Natural killer cell (primary cell): Measurements from ENCODE around the gene RPS21. TPM values are rescaled to one million over a fixed set of nuclear protein-coding genes. Genes with fewer than 3 reads are reported as not detected.

Source experiments
- ATAC-seq, 3 donors: fragments of 150-1000 bp in 2 of 3; fragments of 200-7000 bp in 1 of 3; cut with Tn5 transposase; 1 replicate in 1 of 3; 2 replicates in 2 of 3; pipeline ENCODE4 v1.10.0; 2021; ENCODE audit warnings: mild to moderate bottlenecking in 2 of 3, moderate library complexity in 2 of 3
- DNase-seq, 2 donors: peaks; one replicate each; pipeline versions ENCODE4 v3.0.0 to v3.0.0-alpha.2; 2013 to 2021; ENCODE audit warnings: mixed read lengths in 1 of 2
- H3K27ac ChIP-seq: one replicate; pipeline ENCODE4 v1.5.1; 2013; ENCODE audit warnings: mild to moderate bottlenecking, low read length
- H3K27me3 ChIP-seq: one replicate; pipeline ENCODE4 v1.6.1; 2013; ENCODE audit warnings: low read length; ENCODE audit not compliant: control insufficient read depth, insufficient read depth
- H3K36me3 ChIP-seq: one replicate; pipeline ENCODE4 v1.6.1; 2013; ENCODE audit warnings: low read length; ENCODE audit not compliant: control insufficient read depth, insufficient read depth
- H3K4me1 ChIP-seq: one replicate; pipeline ENCODE4 v1.6.1; 2013; ENCODE audit warnings: low read length; ENCODE audit not compliant: control insufficient read depth, insufficient read depth
- H3K4me3 ChIP-seq: one replicate; pipeline ENCODE4 v1.5.1; 2013; ENCODE audit warnings: low read length
- H3K9me3 ChIP-seq: one replicate; pipeline ENCODE4 v1.6.1; 2013; ENCODE audit warnings: low read length; ENCODE audit not compliant: control insufficient read depth, insufficient read depth
- H3K27ac Mint-ChIP-seq, 2 donors: one replicate each; pipeline ENCODE4 v1.8.0; 2022; ENCODE audit warnings: mild to moderate bottlenecking in 2 of 2, mixed read lengths in 2 of 2, moderate library complexity in 1 of 2
- H3K27me3 Mint-ChIP-seq, 2 donors: one replicate each; pipeline ENCODE4 v1.8.0; 2022; ENCODE audit warnings: low read depth in 2 of 2, mixed read lengths in 2 of 2
- H3K36me3 Mint-ChIP-seq: one replicate; pipeline ENCODE4 v1.8.0; 2022; ENCODE audit warnings: mixed read lengths
- H3K4me1 Mint-ChIP-seq, 2 donors: one replicate each; pipeline ENCODE4 v1.8.0; 2022; ENCODE audit warnings: mixed read lengths in 2 of 2
- H3K4me3 Mint-ChIP-seq: one replicate; pipeline ENCODE4 v1.8.0; 2022; ENCODE audit warnings: mild to moderate bottlenecking, moderate library complexity, mixed read lengths
- H3K9me3 Mint-ChIP-seq, 2 donors: one replicate each; pipeline ENCODE4 v1.8.0; 2022; ENCODE audit warnings: mixed read lengths in 2 of 2
- WGBS: methylation state at CpG from one replicate; pipeline ENCODE4 v1.1.7; 2013; ENCODE audit warnings: missing lambda C conversion rate; ENCODE audit not compliant: insufficient coverage; 5-methylcytosine and 5-hydroxymethylcytosine counted together
- intact Hi-C: fragments of 100-400 bp; cut with micrococcal nuclease; formaldehyde crosslinking; loops from one replicate; pipeline ENCODE4 v1.14.2; 2022
- total RNA-seq, 4 donors: library from RNA; stranded (reverse); fragments of 120-200 nt in 1 of 4; gene quantifications; one replicate each; pipeline versions ENCODE4 v1.2.3 to v1.2.4, GENCODE V29; 2013 to 2022
- TF ChIP-seq, protein P1 (sequence below): fragments of 200-600 bp; IDR thresholded peaks from one replicate; pipeline ENCODE4 v1.8.0; 2022; ENCODE audit warnings: antibody characterized with exemption

RPS21 gene
- total RNA-seq, 3 donors from 2014 or later (not counting 1 experiment from before 2014, with no cell fraction given), result 887 to 1,244 (median 1,112) TPM

DNA sequence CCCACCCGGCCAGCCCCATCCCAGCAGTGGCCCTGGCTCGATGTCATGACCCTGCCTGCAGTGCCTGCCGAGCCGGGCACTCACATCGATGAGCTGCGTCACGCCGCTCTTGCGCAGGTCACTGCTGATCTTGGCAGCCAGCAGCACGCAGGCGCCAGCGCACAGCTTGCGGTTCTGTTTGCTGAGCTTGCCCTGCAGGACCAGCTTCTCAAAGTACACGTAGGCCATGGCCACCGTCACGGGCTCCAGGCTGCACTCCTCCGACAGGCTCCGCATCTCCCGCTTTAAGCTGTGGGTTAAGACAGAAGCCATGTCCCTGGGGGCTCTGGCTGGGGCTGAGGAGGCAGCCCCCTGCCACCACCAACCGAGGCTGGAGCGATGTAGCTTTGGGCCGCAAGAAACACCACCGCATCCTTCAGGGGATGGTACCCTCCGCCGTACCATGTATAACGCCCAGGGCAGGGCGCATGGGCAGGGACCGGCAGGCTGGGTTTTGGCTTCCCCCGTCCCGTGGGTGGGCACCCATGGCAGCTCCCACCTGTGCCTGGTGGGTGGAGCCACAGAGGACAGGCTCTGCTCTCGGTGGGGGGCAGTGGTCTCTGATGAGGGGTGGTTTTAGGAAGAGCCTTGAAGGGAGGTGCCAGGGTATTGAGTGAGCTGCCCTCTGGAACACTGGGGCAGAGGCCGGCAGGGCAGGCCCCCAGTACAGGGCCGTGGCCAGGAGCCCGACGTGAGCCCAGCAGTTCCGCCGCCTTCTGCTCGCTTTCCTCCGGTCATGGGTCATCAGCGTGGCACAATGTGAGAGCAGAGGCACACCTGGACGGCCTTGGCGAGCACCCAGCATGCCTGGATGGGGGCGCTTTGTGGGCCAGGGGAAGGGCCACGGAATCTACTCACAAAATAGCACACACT, 4.5 kb downstream of the RPS21 start:
- TF ChIP-seq, protein P1, sequence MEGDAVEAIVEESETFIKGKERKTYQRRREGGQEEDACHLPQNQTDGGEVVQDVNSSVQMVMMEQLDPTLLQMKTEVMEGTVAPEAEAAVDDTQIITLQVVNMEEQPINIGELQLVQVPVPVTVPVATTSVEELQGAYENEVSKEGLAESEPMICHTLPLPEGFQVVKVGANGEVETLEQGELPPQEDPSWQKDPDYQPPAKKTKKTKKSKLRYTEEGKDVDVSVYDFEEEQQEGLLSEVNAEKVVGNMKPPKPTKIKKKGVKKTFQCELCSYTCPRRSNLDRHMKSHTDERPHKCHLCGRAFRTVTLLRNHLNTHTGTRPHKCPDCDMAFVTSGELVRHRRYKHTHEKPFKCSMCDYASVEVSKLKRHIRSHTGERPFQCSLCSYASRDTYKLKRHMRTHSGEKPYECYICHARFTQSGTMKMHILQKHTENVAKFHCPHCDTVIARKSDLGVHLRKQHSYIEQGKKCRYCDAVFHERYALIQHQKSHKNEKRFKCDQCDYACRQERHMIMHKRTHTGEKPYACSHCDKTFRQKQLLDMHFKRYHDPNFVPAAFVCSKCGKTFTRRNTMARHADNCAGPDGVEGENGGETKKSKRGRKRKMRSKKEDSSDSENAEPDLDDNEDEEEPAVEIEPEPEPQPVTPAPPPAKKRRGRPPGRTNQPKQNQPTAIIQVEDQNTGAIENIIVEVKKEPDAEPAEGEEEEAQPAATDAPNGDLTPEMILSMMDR, result no peak
- Histone ChIP-seq H3K27me3 (no peaks in the 10 kb centered on the region), H3K4me1 (peaks cover 13% of the 10 kb centered on the region), H3K9me3 (no peaks in the 10 kb centered on the region), H3K27ac (no peak overlapping the region), H3K4me3 (no peak overlapping the region), H3K36me3 (peaks cover 27% of the 10 kb centered on the region)
- H3K27me3 Mint-ChIP-seq, result no peaks in the 10 kb centered on the region
- no peak overlapping the region for H3K27ac Mint-ChIP-seq
- peaks cover 16 to 26% of the 10 kb centered on the region in 2 donors for H3K4me1 Mint-ChIP-seq
- WGBS, result 95% methylated on average over 44 of the region's 44 CpGs
- intact Hi-C loops, result no loop called here
- no peak overlapping the region for H3K4me3 Mint-ChIP-seq
- H3K36me3 Mint-ChIP-seq, result no peaks in the 10 kb centered on the region
- no peaks in the 10 kb centered on the region for H3K9me3 Mint-ChIP-seq
- no peak for DNase-seq
- ATAC-seq, result no peak

DNA sequence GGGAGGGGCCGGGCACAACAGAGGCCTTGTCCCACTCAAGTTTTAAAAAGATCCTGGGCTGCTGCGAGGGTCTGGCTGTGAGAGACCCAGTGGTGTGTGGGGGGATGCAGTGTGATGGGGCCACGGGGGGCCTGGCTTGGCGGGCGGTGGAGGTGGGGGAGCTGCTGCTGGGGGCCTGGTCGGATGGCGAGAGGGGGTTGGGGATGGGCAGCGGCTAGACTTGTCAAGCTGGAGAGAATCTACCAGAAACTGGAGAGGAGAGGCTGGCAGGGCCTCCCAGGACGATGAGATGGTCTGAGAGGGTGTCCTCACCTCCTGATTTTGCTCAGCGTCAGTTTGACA, 5.1 kb downstream of the RPS21 start:
- ATAC-seq, result no peak
- H3K4me1 ChIP-seq, result peaks cover 13% of the 10 kb centered on the region
- no peak overlapping the region for H3K27ac ChIP-seq
- TF ChIP-seq, protein P1, result no peak
- intact Hi-C loops, result no loop called here
- H3K4me1 Mint-ChIP-seq, result peaks cover 16 to 26% of the 10 kb centered on the region in 2 donors
- no peak overlapping the region for H3K4me3 ChIP-seq
- H3K36me3 ChIP-seq, result peaks cover 27% of the 10 kb centered on the region
- H3K27ac Mint-ChIP-seq, result no peak overlapping the region
- no peaks in the 10 kb centered on the region for H3K36me3 Mint-ChIP-seq
- WGBS, result 95% methylated on average over 10 of the region's 10 CpGs
- no peaks in the 10 kb centered on the region for H3K27me3 ChIP-seq
- no peak overlapping the region for H3K4me3 Mint-ChIP-seq
- no peaks in the 10 kb centered on the region for H3K9me3 Mint-ChIP-seq
- no peak for DNase-seq
- H3K27me3 Mint-ChIP-seq, result no peaks in the 10 kb centered on the region
- no peaks in the 10 kb centered on the region for H3K9me3 ChIP-seq

DNA sequence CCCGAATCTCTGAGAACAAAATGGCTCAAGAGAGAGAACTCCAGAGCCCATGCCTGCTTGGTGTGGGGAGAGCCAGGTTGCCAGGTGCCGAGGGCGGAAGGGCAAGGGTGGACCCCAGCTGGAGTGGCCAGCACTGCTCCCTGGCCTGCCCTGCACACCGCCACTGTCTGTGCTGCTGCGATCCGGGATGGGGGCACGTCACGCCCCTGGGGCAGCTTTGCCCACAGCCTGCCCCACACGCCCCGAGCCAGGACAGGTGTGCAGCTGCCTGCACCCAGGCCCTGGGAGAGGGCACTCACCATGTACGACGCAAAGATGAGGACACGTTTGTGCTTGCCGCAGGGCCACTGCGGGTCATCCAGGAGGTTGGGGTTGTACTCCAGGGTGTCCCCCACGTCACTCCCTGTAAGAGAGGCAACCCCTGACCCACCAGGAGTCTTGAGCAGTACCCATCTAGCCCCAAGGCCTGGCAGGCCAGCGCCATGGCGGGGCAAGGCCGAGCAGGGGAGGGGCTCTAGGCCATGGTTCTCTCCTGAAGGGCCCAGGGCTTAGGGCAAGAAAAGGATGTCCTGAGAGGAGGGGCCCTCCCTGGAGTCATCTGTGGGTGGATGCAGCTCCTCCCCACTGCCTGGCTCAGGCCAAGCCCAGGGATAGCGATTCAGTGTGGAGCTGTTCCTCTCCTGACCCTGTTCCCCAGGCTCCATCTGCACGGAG, 5.9 kb downstream of the RPS21 start:
- DNase-seq (no peak), ATAC-seq (no peak)
- H3K4me1 ChIP-seq, result peaks cover 7% of the 10 kb centered on the region
- Mint-ChIP-seq H3K27ac (no peak overlapping the region), H3K4me1 (peaks cover 12 to 20% of the 10 kb centered on the region in 2 donors), H3K9me3 (no peaks in the 10 kb centered on the region), H3K4me3 (no peak overlapping the region), H3K36me3 (no peaks in the 10 kb centered on the region), H3K27me3 (no peaks in the 10 kb centered on the region)
- intact Hi-C loops, result no loop called here
- TF ChIP-seq, protein P1, result no peak
- H3K4me3 ChIP-seq, result no peak overlapping the region
- WGBS, result 94% methylated on average over 20 of the region's 21 CpGs
- H3K36me3 ChIP-seq, result peaks cover 27% of the 10 kb centered on the region
- no peaks in the 10 kb centered on the region for H3K9me3 ChIP-seq
- H3K27me3 ChIP-seq, result no peaks in the 10 kb centered on the region
- no peak overlapping the region for H3K27ac ChIP-seq
